K562 (cell line): Measurements from ENCODE around the gene DIP2C. TPM values are rescaled to one million over a fixed set of nuclear protein-coding genes. Genes with fewer than 3 reads are reported as not detected.

Experiments used
- ATAC-seq: fragments of 200-7000 bp; cut with Tn5 transposase; 3 replicates; pipeline ENCODE4 v1.9.1; 2020; ENCODE audit warnings: moderate library complexity
- BruUV-seq: library from RNA; stranded (reverse); fragments of 400-500 nt; replicated peaks from 2 replicates; lab custom pipeline; 2021; lab: Mats Ljungman, UMichigan
- CTCF ChIA-PET: fragments of 300-600 bp; formaldehyde crosslinking; extraction: SDS; loops from one replicate; lab custom pipeline; 2021; ENCODE audit warnings: low intra/inter-chr PET ratio; lab: Yijun Ruan, JAX
- POLR2A ChIA-PET: fragments of 300-600, 350-650 bp; sonication (Branson Sonifier 250); formaldehyde crosslinking; extraction: SDS; loops from one replicate; lab custom pipeline; 2021; ENCODE audit warnings: antibody characterized with exemption, inconsistent platforms; lab: Yijun Ruan, JAX
- DNase-seq, 4 experiments: peaks; one replicate each; pipeline versions ENCODE4 v3.0.0 to v3.0.0-alpha.2; 2011 to 2018; ENCODE audit warnings: low spot score in 3 of 4, mixed read lengths in 3 of 4; ENCODE audit errors: extremely low read depth in 1 of 4
- FAIRE-seq: peaks from 2 replicates; lab custom pipeline; 2011; peaks lifted over from hg19 to GRCh38; lab: Jason Lieb, UNC
- H2AFZ ChIP-seq: 2 replicates; pipeline ENCODE4 v1.6.0; 2011; ENCODE audit warnings: low read depth, low read length, control low read depth, inconsistent platforms
- H3K27ac ChIP-seq: fragments of 200-600 bp; 3 replicates; pipeline ENCODE4 v1.8.0; 2011; ENCODE audit warnings: low read depth, mild to moderate bottlenecking, control low read depth, inconsistent platforms, low read length, moderate library complexity, mixed read lengths; ENCODE audit errors: extremely low read depth
- H3K27me3 ChIP-seq, 2 experiments: fragments of 300-600 bp in 1 of 2; 2 replicates in 1 of 2; 3 replicates in 1 of 2; pipeline versions ENCODE4 v1.6.0 to v1.8.0; 2011; ENCODE audit warnings: inconsistent platforms in 2 of 2, low read length in 2 of 2, mild to moderate bottlenecking in 1 of 2, mixed read lengths in 1 of 2, moderate library complexity in 1 of 2; ENCODE audit not compliant: control insufficient read depth in 2 of 2, insufficient read depth in 2 of 2
- H3K36me3 ChIP-seq: fragments of 300-600 bp; 3 replicates; pipeline ENCODE4 v1.8.0; 2011; ENCODE audit warnings: mild to moderate bottlenecking, low read length, inconsistent platforms; ENCODE audit not compliant: control insufficient read depth, insufficient read depth
- H3K4me1 ChIP-seq, 2 experiments: fragments of 200-600 bp in 1 of 2; replicated peaks in 1 of 2; 2 replicates in 1 of 2; 3 replicates in 1 of 2; pipeline versions ENCODE4 v1.5.1 to v1.8.0; 2011; ENCODE audit warnings: inconsistent platforms in 2 of 2, low read length in 2 of 2, mild to moderate bottlenecking in 1 of 2, mixed read lengths in 1 of 2, moderate library complexity in 1 of 2; ENCODE audit not compliant: control insufficient read depth in 2 of 2, insufficient read depth in 2 of 2
- H3K4me2 ChIP-seq: 2 replicates; pipeline ENCODE4 v1.6.1; 2011; ENCODE audit warnings: low read length, control low read depth, inconsistent platforms, mixed read lengths; ENCODE audit not compliant: insufficient read depth
- H3K4me3 ChIP-seq: fragments of 200-600 bp; sonication (generic), shearing (Covaris generic); 2 replicates; pipeline ENCODE4 v1.5.1; 2016; ENCODE audit warnings: control low read depth, inconsistent platforms
- H3K79me2 ChIP-seq: fragments of 200-600 bp; 3 replicates; pipeline ENCODE4 v1.8.0; 2011; ENCODE audit warnings: low read length, inconsistent platforms; ENCODE audit not compliant: control insufficient read depth, insufficient read depth
- H3K9ac ChIP-seq, 2 experiments: 2 replicates each; pipeline versions ENCODE4 v1.6.0 to v1.6.1; 2011; ENCODE audit warnings: low read depth in 2 of 2, low read length in 2 of 2, control low read depth in 1 of 2, inconsistent platforms in 1 of 2, mild to moderate bottlenecking in 1 of 2, mixed read lengths in 1 of 2; ENCODE audit not compliant: insufficient read depth in 1 of 2
- H3K9me1 ChIP-seq: one replicate; pipeline ENCODE4 v1.6.0; 2011; ENCODE audit warnings: inconsistent platforms, mild to moderate bottlenecking, low read length, moderate library complexity; ENCODE audit not compliant: control insufficient read depth, insufficient read depth
- H3K9me3 ChIP-seq: replicated peaks from 2 replicates; pipeline ENCODE4 v1.5.1; 2011; ENCODE audit warnings: low read depth, low read length, inconsistent platforms; ENCODE audit not compliant: control insufficient read depth, insufficient read depth
- H4K20me1 ChIP-seq: replicated peaks from 2 replicates; pipeline ENCODE4 v1.6.1; 2011; ENCODE audit warnings: low read length, inconsistent platforms, mixed read lengths; ENCODE audit not compliant: control insufficient read depth, insufficient read depth
- ATF7 ChIP-seq: fragments of 450-650 bp; IDR thresholded peaks from 2 replicates; pipeline ENCODE4 v1.7.1; 2014; ENCODE audit warnings: mild to moderate bottlenecking, moderate library complexity
- CTBP1 ChIP-seq: fragments of 450-650 bp; IDR thresholded peaks from 2 replicates; pipeline ENCODE4 v1.6.1; 2016; ENCODE audit warnings: borderline replicate concordance
- EHMT2 ChIP-seq: fragments of 450-650 bp; IDR thresholded peaks from 2 replicates; pipeline ENCODE4 v1.6.1; 2018; ENCODE audit warnings: antibody characterized with exemption
- KDM5B ChIP-seq: fragments of 200-600 bp; sonication (generic); IDR thresholded peaks from 2 replicates; pipeline ENCODE4 v1.6.1; 2012; ENCODE audit warnings: low read depth, mild to moderate bottlenecking, moderate library complexity, low read length, control low read depth, inconsistent platforms; ENCODE audit not compliant: insufficient replicate concordance
- MAFK ChIP-seq: IDR thresholded peaks from 2 replicates; pipeline ENCODE4 v1.6.1; 2011; ENCODE audit warnings: low read length, improper control_type of control experiment
- MCM3 ChIP-seq: fragments of 450-650 bp; IDR thresholded peaks from 2 replicates; pipeline ENCODE4 v1.6.1; 2016
- MCM5 ChIP-seq: fragments of 450-650 bp; IDR thresholded peaks from 2 replicates; pipeline ENCODE4 v1.6.1; 2016; ENCODE audit warnings: low read depth
- MNT ChIP-seq, 2 experiments: fragments of 450-650 bp; conservative IDR thresholded peaks; 2 replicates each; pipeline ENCODE4 v1.6.1; 2017; ENCODE audit warnings: mild to moderate bottlenecking in 2 of 2, moderate library complexity in 2 of 2
- PBX2 ChIP-seq, 2 experiments: IDR thresholded peaks in 1 of 2; conservative IDR thresholded peaks in 1 of 2; 2 replicates each; pipeline ENCODE4 v1.6.1; 2016; ENCODE audit warnings: low read depth in 2 of 2, mild to moderate bottlenecking in 1 of 2, missing compliant biosample characterization in 1 of 2, missing genetic modification characterization in 1 of 2, moderate library complexity in 1 of 2
- RNF219 ChIP-seq: fragments of 250-450 bp; sonication (Bioruptor Pico); IDR thresholded peaks from 2 replicates; pipeline ENCODE4 v1.5.0; 2022; ENCODE audit warnings: mild to moderate bottlenecking
- SMAD3 ChIP-seq: fragments of 450-650 bp; formaldehyde crosslinking; conservative IDR thresholded peaks from 2 replicates; pipeline ENCODE4 v1.4.0; 2020; ENCODE audit warnings: mild to moderate bottlenecking
- ZFP30 ChIP-seq: fragments of 250-450 bp; sonication (Bioruptor Pico); IDR thresholded peaks from 2 replicates; pipeline ENCODE4 v1.8.0; 2022; ENCODE audit warnings: moderate library complexity, mild to moderate bottlenecking, inconsistent platforms, borderline replicate concordance
- ZNF445 ChIP-seq: fragments of 250-450 bp; sonication (Bioruptor Pico); IDR thresholded peaks from 2 replicates; pipeline ENCODE4 v1.4.0; 2020; ENCODE audit warnings: low read depth, mild to moderate bottlenecking, moderate library complexity
- ZNF717 ChIP-seq: fragments of 250-450 bp; sonication (Bioruptor Pico); IDR thresholded peaks from 2 replicates; pipeline ENCODE4 v1.5.0; 2021
- WGBS: fragments of 100-300 bp; shearing (Covaris generic); methylation state at CpG from one replicate; pipeline ENCODE4 v1.1.6; 2016; ENCODE audit warnings: low coverage, mixed read lengths; ENCODE audit not compliant: insufficient coverage; ENCODE audit errors: missing lambda C conversion rate; 5-methylcytosine and 5-hydroxymethylcytosine counted together
- in situ Hi-C: fragments of 300-500 bp; cut with MboI; formaldehyde crosslinking; loops from 4 replicates; pipeline ENCODE4 v1.15.0; 2018; ENCODE audit warnings: inconsistent platforms, mixed read lengths
- intact Hi-C: fragments of 100-400 bp; cut with micrococcal nuclease; formaldehyde crosslinking; loops from 2 replicates; pipeline ENCODE4 v1.14.2; 2022
- polyA plus RNA-seq, 8 experiments: library from polyadenylated mRNA; depleted of rRNA in 4 of 8; stranded (reverse) in 5 of 8; unstranded in 3 of 8; fragments of >200 nt; fragmentation: Nextera tagmentation in 2 of 8; fragmentation: Illumina TruSeq in 1 of 8; extraction: Ambion mirVana in 2 of 8; extraction: Trizol in 1 of 8; gene quantifications; 2 replicates each; pipeline versions ENCODE4 v1.2.1 to v1.2.3, GENCODE V29; 2011 to 2014; ENCODE audit warnings: inconsistent platforms in 1 of 8, missing spikeins in 1 of 8
- total RNA-seq, 7 experiments: library from RNA; depleted of rRNA in 6 of 7; stranded (reverse); fragments of >200 nt in 6 of 7; fragmentation: Illumina TruSeq in 2 of 7; extraction: Trizol in 2 of 7; gene quantifications; 2 replicates each; pipeline versions ENCODE4 v1.2.1 to v1.2.3, GENCODE V29; 2011 to 2021; ENCODE audit warnings: low replicate concordance in 1 of 7

DIP2C gene
- total and polyA plus RNA-seq, 9 of the 15 experiments (the other 6 are each of a cell fraction or from before 2014, with no cell fraction given), result 0.01 TPM; not detected in 8

- no peaks in the 10 kb centered on the region; the same call in 1 of the 2 replicates for H4K20me1 ChIP-seq
- no peak overlapping the region for H3K27ac ChIP-seq
- intact Hi-C loops, result no loop called here
- 8% methylated on average over 10 of the region's 13 CpGs for WGBS
- no peak for DNase-seq
- no TSS peak for BruUV-seq
- TF ChIP-seq ZNF717, result no peak
- no peak for TF ChIP-seq PBX2 (CRISPR knock-in tag; IDR thresholded peaks at IDR 0.05; ENCODE audit: low read depth)
- no peak for TF ChIP-seq PBX2 (tag; conservative IDR thresholded peaks at IDR 0.05; ENCODE audit: low read depth)
- TF ChIP-seq MAFK, result no peak
- no peak for TF ChIP-seq ATF7
- no peak for TF ChIP-seq MCM3
- TF ChIP-seq SMAD3 (CRISPR knock-in tag), result no peak
- no peak for TF ChIP-seq CTBP1
- TF ChIP-seq RNF219 (CRISPR knock-in tag), result no peak
- no peak for TF ChIP-seq MNT (conservative IDR thresholded peaks at IDR 0.05)
- no peak for TF ChIP-seq ZFP30 (CRISPR knock-in tag)
- no peak for TF ChIP-seq ZNF445
- TF ChIP-seq EHMT2, result no peak
- no peak for TF ChIP-seq KDM5B
- no peak for TF ChIP-seq MCM5
- TF ChIP-seq, all 486 proteins: peak for 0
- POLR2A ChIA-PET, result no interaction called here
- no peak overlapping the region for H2AFZ ChIP-seq
- H3K4me1 ChIP-seq, result peaks cover 0 to 12% of the 10 kb centered on the region in 2 experiments; a peak in 2 of 5 replicates
- no peak for ATAC-seq
- CTCF ChIA-PET, result no interaction called here
- H3K4me3 ChIP-seq, result no peak overlapping the region
- in situ Hi-C loops, result no loop called here
- no peak overlapping the region for H3K4me2 ChIP-seq
- H3K79me2 ChIP-seq, result no peaks in the 10 kb centered on the region
- H3K9me1 ChIP-seq, result no peaks in the 10 kb centered on the region
- no peak for FAIRE-seq
- H3K9me3 ChIP-seq, result no peaks in the 10 kb centered on the region
- peaks cover 42 to 73% of the 10 kb centered on the region in 2 experiments for H3K27me3 ChIP-seq
- no peaks in the 10 kb centered on the region for H3K36me3 ChIP-seq
- H3K9ac ChIP-seq, result no peak overlapping the region
Observed at GRCh38 chr10:621981-622740, 67.3 kb downstream of the DIP2C start.
